Measurements from ENCODE around the gene GAB2.

Gene GAB2

DNA sequence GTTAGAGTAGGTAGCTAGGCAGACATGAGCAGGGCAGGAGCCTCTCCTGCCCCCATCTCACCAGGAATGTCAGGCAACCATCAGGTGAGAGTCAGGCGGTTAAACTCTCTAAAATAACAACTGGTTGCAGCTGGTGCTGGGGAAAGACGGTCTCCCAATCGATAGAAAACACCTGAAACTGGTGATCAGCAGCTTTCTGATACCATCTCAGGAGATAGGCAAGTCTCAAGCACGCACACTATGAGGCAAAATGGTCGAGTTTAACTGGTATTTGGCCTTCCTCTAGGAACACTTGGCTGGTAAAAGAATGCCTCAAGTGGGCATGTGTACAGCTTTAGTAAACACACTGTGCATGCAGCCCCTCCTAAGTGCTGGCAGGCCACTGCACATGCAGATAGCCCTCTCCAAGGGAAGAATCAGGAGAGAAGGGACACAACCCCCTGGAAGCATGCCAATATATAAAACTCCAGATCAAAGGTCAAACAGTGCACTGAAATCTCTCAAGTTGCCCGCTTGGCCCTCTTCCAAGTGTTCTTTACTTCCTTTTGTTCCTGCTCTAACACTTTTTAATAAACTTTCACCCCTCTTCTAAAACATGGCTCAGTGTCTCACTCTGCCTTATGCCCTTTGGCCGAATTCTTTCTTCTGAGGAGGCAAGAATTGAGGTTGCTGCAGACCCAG is 140.2 kb downstream of the GAB2 start:
- TF ChIP-seq, protein P1, sequence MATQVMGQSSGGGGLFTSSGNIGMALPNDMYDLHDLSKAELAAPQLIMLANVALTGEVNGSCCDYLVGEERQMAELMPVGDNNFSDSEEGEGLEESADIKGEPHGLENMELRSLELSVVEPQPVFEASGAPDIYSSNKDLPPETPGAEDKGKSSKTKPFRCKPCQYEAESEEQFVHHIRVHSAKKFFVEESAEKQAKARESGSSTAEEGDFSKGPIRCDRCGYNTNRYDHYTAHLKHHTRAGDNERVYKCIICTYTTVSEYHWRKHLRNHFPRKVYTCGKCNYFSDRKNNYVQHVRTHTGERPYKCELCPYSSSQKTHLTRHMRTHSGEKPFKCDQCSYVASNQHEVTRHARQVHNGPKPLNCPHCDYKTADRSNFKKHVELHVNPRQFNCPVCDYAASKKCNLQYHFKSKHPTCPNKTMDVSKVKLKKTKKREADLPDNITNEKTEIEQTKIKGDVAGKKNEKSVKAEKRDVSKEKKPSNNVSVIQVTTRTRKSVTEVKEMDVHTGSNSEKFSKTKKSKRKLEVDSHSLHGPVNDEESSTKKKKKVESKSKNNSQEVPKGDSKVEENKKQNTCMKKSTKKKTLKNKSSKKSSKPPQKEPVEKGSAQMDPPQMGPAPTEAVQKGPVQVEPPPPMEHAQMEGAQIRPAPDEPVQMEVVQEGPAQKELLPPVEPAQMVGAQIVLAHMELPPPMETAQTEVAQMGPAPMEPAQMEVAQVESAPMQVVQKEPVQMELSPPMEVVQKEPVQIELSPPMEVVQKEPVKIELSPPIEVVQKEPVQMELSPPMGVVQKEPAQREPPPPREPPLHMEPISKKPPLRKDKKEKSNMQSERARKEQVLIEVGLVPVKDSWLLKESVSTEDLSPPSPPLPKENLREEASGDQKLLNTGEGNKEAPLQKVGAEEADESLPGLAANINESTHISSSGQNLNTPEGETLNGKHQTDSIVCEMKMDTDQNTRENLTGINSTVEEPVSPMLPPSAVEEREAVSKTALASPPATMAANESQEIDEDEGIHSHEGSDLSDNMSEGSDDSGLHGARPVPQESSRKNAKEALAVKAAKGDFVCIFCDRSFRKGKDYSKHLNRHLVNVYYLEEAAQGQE (IDR thresholded peaks at IDR 0.05; ENCODE audit: insufficient read depth in 1 of 2, low read depth in 2 of 2, low read length in 2 of 2) = no peak
- no peak for TF ChIP-seq SIN3A (IDR thresholded peaks at IDR 0.05; ENCODE audit: borderline replicate concordance, insufficient read depth, low read length)
- no peak for TF ChIP-seq TAF1 (IDR thresholded peaks at IDR 0.05; ENCODE audit: borderline replicate concordance, insufficient read depth, low read length)
- no peak for TF ChIP-seq POLR2AphosphoS5 (IDR thresholded peaks at IDR 0.05; ENCODE audit: low read depth, low read length)
- no peak for TF ChIP-seq FOXP2 (optimal IDR thresholded peaks at IDR 0.05; ENCODE audit: borderline replicate concordance, extremely low read depth, extremely low read length, insufficient read depth)

DNA sequence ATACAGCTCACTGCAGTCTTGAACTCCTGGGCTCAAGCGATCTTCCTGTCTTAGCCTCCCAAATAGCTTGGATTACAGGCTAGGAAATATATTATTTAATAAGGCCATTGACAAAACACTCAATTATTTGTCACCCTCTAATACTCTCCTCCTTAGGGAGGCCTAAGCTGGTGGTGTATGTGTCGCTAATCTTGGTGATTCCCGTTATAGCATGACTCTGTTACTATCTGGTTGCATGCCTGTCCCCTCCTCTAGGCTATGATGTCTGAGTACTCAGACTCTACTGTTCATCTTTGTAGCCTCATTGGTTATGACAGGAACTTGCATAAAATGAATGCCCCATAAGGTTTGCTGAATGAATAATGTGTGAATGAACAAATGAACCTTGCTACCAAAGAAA is 141.3 kb downstream of the GAB2 start:
- TF ChIP-seq FOXP2 (optimal IDR thresholded peaks at IDR 0.05; ENCODE audit: borderline replicate concordance, extremely low read depth, extremely low read length, insufficient read depth) (no peak), TAF1 (IDR thresholded peaks at IDR 0.05; ENCODE audit: borderline replicate concordance, insufficient read depth, low read length) (no peak), POLR2AphosphoS5 (IDR thresholded peaks at IDR 0.05; ENCODE audit: low read depth, low read length) (no peak), SIN3A (IDR thresholded peaks at IDR 0.05; ENCODE audit: borderline replicate concordance, insufficient read depth, low read length) (no peak)
- TF ChIP-seq, protein P1 (IDR thresholded peaks at IDR 0.05; ENCODE audit: insufficient read depth in 1 of 2, low read depth in 2 of 2, low read length in 2 of 2) = no peak

DNA sequence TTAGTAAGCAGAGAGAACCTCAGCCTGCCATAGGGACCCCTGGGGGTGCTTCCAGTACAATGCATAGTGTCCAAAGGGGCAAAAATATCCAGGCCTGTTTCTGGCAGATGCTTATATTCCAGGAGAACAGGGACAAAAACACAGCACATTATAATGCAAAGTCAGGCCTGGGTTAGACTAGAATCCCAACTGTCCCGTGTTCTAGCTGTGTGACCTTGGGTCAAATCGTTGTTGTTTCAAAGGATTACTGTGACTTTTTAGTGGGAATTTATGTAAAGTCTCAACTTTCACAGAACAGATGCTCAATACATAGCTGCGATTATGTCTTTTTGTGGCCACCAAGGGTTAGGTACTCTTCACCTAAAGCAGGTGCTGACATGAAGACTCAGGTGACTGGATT is 142.9 kb downstream of the GAB2 start:
- TF ChIP-seq, protein P1 (IDR thresholded peaks at IDR 0.05; ENCODE audit: insufficient read depth in 1 of 2, low read depth in 2 of 2, low read length in 2 of 2) = no peak
- no peak for TF ChIP-seq POLR2AphosphoS5 (IDR thresholded peaks at IDR 0.05; ENCODE audit: low read depth, low read length)
- no peak for TF ChIP-seq TAF1 (IDR thresholded peaks at IDR 0.05; ENCODE audit: borderline replicate concordance, insufficient read depth, low read length)
- TF ChIP-seq SIN3A (IDR thresholded peaks at IDR 0.05; ENCODE audit: borderline replicate concordance, insufficient read depth, low read length) = no peak
- TF ChIP-seq FOXP2 (optimal IDR thresholded peaks at IDR 0.05; ENCODE audit: borderline replicate concordance, extremely low read depth, extremely low read length, insufficient read depth) = no peak

DNA sequence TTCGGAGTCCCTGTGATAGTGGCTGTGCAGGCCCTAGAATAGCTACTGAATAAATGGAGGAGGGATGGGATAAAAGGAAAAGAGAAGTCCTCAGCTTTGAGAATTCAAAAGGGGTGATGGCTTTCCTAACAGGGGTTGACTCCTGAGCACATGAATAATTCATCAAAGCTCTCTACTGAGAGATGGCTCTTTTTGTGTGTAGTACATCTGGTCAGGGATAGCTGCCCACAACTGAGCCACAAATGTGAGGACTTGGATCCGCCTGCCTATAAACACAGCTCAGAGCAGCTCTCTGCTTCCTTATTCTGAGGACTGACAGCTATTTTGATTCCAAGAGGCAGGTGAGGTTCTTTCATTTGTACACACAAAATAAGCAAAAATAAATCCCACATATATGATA is 146.6 kb downstream of the GAB2 start:
- TF ChIP-seq SIN3A (IDR thresholded peaks at IDR 0.05; ENCODE audit: borderline replicate concordance, insufficient read depth, low read length) (no peak), TAF1 (IDR thresholded peaks at IDR 0.05; ENCODE audit: borderline replicate concordance, insufficient read depth, low read length) (no peak), POLR2AphosphoS5 (IDR thresholded peaks at IDR 0.05; ENCODE audit: low read depth, low read length) (no peak), FOXP2 (optimal IDR thresholded peaks at IDR 0.05; ENCODE audit: borderline replicate concordance, extremely low read depth, extremely low read length, insufficient read depth) (no peak)
- TF ChIP-seq, protein P1 (IDR thresholded peaks at IDR 0.05; ENCODE audit: insufficient read depth in 1 of 2, low read depth in 2 of 2, low read length in 2 of 2) = no peak
